HG02798 (cell line): ENCODE measurements around the gene TMEM161A.

Experiments
- ATAC-seq: cut with Tn5 transposase; IDR thresholded peaks from one replicate; pipeline ENCODE4 v1.9.1; 2021; ENCODE audit warnings: mild to moderate bottlenecking; ENCODE audit not compliant: unreplicated experiment, poor library complexity

The TMEM161A gene

DNA sequence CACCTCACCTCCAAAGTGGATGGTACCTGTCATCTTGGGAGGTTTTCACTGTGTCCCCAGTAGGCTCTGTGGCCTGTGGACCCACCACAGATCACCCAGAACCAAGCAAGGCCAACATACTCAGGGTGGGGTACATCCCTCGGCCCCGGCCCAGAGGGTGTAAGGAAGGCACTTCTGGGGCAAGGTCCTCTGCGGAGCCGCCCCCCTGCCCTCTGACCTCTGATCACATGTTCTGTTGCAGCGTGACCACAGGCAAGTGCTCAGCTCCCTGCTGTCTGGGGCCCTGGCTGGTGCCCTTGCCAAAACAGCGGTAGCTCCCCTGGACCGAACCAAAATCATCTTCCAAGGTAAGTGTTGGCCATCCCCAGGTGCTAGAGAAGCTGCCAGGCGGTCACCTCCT lies 36.7 kb downstream of the TMEM161A start:
- no peak for ATAC-seq

DNA sequence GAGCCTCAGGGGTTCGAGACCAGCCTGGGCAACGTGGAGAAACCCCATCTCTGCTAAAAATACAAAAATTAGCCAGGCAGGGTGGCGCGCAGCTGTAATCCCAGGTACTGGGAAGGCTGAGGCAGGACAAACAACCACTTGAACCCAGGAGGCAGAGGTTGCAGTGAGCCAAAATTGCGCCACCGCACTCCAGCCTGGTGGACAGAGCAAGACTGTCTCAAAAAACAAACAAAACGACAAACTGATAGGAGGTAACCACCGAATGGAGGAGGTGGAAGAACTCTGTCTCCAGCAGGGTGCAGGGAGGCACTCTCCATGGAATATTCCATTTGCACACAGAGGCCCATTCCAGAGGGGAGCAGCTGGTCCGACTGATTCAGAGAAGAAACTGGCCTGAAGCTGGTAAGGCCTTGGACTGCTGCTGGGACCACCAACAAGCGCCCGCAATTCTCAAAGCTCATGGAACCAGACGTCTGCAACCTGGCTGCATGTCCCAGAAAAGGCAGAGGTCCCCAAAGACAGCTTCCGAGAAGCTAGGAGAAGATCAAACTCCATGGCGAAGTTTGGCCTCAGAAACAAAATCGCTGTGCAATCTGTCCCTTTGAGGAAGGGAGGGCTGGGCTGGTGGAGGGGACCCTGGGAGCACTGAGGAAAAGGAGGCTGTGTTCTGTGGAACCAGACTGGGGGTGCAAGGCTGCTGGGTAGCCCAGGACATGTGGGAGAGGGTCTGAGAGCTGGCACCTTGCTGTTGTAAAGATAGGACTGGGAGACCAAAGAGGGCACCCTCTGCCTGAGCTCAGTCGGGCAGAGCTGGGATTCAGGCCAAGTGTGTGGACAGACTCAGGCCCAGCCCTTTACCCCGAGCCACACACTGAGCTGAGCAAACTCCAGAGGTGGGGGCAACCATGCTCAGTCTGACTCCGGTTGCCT lies 39.3 kb downstream of the TMEM161A start:
- no peak for ATAC-seq

DNA sequence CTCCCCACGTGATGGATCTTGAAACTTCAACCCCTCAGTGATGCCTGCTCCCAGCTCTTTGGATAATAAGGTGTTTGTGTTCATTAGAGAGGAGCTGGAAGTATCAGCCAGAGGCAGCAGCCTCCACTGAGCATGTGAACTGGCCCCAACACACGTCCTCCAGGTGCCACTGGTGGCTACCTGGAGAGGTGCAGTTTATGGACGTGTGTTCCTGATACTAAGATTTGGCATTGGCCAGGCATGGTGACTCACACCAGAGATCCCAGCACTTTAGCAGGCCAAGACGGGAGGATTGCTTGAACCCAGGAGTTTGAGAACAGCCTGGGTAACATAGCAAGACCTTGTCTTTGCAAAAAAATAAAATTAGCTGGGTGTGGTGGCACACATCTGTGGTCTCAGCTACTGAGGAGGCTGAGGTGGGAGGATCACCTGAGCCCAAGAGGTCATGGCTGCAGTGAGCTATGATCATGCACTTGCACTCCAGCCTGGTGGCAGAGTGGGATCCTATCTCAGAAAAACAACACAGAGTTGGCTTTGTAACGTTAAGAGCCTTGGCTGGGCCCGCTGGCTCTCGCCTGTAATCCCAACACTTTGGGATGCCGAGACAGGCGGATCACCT lies 40.1 kb downstream of the TMEM161A start:
- ATAC-seq, result no peak

DNA sequence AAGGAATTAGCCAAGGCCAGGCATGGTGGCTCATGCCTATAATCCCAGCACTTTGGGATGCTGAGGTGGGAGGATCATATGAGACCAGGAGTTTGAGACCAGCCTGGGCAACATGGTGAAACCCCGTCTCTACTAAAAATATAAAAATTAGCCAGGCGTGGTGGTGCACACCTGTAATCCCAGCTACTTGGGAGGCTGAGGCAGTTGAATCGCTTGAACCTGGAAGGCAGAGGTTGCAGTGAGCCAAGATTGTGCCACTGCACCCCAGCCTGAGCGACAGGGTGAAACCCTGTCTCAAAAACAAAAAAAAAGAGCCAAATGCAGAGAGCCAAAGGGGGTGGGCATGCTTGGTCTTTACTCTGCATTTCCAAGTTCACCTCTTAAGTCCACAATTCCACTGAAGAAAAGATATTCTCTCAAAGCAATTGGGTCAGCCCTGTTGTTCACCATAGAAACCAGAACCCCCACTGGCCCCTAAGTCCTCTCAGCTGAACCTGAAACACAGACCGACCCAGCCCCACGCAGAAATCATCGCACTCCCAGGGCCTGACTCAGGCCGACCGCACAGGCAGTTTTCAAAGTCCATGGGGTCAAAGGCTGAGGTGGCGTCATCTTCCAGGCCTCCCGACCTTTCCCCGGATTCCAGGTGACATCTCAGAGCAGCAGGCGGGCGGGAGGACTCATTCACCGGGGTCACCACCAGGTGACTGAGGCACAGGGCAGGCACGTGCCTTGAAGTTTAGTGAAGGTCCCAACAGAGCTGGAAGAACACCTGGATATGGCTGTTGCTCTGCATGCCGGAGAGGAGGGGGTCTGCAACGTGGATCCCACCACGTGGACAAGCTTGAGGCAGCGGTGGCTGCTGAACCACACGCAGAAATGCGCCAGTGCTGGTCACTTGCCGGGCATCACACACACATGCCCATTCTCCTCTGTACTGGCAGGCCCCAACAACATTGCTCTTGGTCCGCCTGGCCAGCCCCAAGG lies 41.3 kb downstream of the TMEM161A start:
- no peak for ATAC-seq

DNA sequence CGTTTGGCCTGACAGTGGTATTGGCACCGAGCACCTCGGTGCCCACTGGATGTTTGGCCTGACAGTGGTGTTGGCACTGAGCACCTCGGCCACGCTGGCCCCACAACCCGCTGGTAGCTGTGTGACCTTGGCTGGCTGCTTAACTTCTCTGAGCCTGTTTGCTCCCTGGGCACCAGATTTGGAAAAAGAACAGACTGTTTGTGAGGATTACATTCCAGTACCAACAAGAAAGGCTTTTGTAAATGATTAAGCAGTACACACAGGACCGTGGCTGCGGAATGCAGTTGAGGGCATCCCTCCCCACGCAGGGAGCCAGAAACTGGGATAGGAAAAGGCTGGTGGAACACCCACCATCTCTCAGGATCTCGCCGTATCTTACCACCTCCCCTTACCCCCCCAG lies 42.6 kb downstream of the TMEM161A start:
- ATAC-seq, result no peak

DNA sequence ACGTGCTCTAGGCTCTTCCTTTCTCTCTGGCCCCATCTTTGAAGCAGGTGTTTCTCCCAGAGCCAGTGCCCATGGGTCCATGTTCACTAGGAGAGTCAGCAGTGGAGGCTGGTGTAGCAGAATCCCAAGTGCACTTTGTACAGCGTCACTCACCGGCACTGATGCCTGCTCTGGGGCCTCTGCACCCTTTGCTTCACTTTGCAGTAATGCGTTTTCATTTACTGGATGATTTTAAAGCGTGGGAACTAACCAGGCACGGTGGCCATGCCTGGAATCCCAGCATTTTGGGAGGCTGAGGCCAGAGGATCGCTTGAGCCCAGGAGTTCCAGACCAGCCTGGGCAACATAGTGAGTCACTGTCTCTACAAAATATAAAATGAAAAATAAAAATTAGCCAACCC lies 43.8 kb downstream of the TMEM161A start:
- no peak for ATAC-seq

DNA sequence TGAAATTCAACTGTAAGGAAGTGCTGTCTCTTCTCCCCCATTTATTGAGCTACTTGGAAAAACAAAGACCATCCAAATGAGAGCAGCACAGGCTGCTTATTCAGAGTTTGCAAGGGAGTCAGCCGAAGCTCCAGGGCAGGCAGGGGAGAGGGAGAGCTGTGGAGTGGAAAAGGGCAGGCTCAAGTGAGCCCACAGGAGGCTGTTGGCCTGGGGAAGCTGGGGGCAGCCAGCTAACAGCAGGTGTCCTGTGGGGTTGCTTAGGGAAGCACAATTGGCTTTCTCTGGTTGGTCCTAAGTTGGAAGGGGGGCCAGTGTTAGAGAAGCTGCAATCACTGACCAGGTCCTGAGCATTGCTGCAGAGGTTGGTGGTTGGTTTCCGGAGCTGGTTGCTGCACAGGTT lies 50.6 kb downstream of the TMEM161A start:
- no peak for ATAC-seq

DNA sequence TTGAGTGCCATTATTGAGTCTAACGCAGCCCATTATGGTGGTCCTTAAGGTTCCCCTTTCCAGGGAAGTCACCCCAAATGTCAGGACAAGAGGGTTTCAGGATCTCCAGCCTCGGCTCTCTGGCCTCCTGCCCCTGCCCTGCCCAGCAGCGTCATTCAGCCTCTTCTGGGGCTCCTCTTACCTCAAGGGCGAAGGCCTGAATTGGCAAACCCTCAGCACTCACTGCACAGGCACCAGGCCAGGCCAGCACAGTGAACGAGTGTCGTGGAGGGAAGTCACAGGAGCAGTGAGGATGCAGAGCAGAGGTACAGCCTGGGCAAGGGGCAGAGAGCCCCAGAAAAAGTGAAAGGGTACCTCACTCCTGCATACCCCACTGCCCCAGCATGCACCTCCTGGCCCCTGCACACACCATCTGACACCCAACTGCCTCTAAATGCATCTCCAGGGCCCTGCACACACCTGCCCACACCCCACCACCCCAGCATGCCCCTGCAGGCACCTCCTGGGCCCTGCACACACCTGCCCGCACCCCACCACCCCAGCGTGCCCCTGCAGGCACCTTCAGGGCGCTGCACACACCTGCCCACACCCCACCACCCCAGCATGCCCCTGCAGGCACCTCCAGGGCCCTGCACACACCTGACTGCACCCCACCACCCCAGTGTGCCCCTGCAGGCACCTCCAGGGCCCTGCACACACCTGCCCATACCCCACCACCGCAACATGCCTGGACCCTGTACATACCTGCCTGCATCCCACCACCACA lies 54.7 kb downstream of the TMEM161A start:
- no peak for ATAC-seq

DNA sequence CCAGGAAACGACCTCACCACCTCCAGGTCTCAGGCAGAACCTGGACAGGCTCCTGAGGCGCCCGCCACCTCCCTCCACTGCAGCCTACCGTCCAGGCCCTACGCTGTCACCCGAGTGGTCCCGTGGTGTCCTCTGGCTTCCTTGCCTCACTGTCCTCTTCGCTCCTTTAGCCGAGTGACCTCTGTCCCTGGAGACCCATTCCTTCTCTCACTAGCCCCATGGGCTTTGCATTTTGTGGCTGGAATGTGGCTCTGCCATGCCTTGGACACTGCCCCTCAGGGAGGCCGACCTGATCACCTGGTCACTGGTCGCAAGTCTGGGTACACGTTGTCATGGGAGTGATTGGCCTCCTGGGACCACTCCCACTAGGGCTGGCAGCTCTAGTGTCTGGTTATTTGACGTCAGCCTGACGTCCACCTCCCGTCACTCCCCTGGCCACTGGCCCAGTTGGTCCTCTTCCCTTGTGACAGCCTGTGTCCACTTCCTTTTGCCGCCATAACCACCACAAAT lies 56.6 kb downstream of the TMEM161A start:
- no peak for ATAC-seq

DNA sequence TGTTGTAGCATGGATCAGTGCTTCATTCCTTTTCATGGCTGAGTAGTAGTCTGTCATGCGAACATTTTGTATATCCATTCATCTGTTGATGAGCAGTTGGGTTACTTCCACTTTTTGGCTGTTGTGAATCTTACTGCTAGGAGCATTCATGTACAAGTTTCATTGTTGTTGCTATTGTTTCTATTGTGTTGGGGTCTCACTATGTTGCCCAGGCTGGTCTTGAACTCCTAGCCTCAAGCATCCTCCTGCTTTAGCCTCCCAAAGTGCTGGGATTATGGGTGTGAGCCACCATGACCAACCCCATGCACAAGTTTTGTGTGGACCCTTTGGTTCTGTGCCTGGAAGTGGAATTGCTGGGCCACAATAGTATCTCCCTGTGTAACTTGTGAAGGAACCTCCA lies 58.7 kb downstream of the TMEM161A start:
- no peak for ATAC-seq

DNA sequence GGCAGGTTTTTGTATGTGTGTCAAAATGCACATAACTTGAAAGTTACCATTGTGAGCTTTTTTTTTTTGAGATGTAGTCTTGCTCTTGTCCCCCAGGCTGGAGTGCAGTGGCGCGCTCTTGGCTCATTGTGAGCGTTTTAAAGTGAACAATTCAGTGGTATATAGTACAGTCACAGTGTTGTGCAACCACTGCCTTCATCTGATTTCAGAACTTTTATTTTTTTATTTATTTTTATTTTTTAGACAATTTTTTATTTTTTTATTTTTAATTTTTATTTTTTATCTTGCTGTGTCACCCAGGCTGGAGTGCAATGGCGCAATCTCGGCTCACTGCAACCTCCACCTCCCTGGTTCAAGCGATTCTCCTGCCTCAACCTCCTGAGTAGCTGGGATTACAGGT lies 59.5 kb downstream of the TMEM161A start:
- no peak for ATAC-seq

DNA sequence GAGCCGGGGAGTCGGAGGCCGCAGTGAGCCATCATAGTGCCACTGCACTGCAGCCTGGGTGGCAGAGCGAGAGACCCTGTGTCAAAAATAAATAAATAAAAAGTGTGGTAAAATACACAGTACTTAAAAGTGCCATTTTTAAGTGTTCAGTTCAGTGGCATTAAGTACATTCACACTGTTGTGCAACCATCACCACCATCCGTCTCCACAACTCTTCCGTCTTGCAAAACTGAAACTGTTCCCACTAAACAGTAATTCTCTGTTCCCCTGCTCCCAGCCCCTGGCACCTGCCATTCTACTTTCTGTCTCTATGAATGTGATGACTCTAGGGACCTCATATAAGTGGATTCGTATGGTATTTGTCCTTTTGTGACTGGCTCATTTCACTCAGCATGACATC lies 61.2 kb downstream of the TMEM161A start:
- no peak for ATAC-seq

DNA sequence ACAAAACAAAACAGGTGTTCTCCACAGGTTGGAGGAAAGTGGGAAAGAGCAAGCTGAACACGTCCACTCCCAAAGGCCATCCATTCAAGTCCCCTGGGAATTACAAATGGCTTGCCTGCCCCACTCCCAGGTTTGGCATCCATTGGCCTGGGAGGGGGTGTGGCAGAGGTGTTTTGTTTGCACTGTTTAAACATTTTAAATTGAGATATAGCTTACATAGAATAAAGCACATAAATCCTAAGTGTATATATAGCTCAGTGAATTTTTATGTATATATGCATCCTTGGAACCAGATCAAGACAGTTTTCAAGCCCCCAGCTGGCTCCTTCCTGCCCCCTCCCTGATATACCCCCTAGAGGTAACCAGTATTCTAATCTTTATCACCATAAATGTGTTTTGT lies 61.8 kb downstream of the TMEM161A start:
- ATAC-seq, result no peak

DNA sequence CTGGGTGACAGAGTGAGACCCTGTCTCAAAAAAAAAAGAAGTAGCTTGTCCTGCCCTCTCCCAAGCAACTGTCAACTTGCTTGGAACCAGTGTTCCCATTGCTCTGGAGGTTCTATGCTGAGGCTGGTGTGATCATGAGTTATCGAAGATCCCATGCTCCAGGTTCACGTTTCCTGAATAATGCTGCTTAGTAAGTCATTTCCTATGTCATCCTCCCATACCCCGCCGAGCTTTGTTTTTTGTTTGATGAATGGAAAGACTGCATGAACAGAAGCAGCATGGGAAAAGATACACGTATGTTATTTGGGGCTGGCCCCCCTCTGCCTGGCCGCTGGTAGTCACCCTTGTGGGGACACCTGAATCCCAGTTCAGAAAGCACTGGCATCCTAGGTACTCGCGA lies 63.2 kb downstream of the TMEM161A start:
- no peak for ATAC-seq

DNA sequence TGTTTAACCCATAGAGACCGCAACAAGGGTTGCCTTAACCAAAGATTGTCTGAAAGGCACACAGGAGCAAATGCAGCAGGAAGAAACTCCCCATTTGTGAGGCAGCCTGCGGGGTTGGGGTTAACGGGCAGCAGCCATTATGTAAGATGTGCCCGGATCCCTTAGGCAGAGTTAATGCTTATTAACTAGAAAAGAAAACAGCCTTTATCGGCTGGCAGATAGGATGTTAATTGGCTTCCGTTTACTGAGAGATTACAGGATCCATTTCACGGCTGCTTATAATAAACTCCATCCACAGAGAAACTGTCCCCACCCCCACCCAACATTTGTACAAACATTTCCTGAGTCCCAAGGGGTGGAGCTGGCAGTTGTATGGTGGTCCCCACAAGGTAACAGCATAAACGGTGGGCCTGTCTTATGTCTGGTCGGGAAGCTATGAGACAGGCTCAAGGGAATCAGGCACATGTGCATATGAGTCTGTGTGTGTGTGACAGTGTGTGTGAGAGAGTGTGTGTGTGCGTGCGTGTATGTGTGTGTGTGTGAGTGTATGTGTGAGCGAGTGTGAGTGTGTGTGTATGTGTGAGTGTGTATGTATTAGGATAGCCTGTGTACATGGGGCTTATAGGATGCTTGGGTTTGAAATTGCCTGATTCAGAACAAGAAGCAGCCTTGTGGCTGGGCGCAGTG lies 63.9 kb downstream of the TMEM161A start:
- ATAC-seq, result no peak

DNA sequence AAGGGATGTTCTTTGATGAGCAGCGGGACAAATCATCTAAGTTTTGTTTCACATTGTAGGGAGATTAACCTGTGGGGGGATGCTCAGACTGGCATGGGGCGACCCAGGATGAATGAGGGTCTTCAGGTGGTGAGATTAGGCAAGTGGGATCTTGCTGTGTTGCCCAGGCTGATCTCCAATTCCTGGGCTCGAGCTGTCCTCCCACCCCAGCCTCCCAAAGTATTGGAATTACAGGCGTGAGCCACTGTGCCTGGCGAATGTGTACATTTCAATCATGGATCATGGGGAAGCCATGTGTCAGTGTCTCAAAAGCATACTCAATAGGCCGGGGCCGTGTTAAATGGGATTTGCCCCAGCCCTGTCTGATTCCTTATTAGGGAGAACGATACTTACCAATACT lies 66.4 kb downstream of the TMEM161A start:
- no peak for ATAC-seq
